Subcutaneous abdominal adipose tissue (tissue), 5 donors: ENCODE results near the gene PSKH1.

ENCODE experiments used
- H3K27ac ChIP-seq: one replicate; pipeline ENCODE4 v1.7.0; 2013; ENCODE audit warnings: low read depth, mild to moderate bottlenecking, inconsistent platforms, low read length, moderate library complexity
- H3K27me3 ChIP-seq, 5 donors: one replicate each; pipeline ENCODE4 v1.7.0; 2013; ENCODE audit warnings: low read length in 5 of 5, inconsistent platforms in 1 of 5; ENCODE audit not compliant: control insufficient read depth in 5 of 5, insufficient read depth in 4 of 5
- H3K36me3 ChIP-seq, 5 donors: one replicate each; pipeline ENCODE4 v1.7.0; 2013; ENCODE audit warnings: low read length in 5 of 5; ENCODE audit not compliant: control insufficient read depth in 5 of 5, insufficient read depth in 5 of 5
- H3K4me1 ChIP-seq, 5 donors: one replicate each; pipeline ENCODE4 v1.7.0; 2013; ENCODE audit warnings: low read length in 5 of 5, mild to moderate bottlenecking in 3 of 5, moderate library complexity in 1 of 5; ENCODE audit not compliant: control insufficient read depth in 5 of 5, insufficient read depth in 5 of 5
- H3K4me3 ChIP-seq, 5 donors: one replicate each; pipeline ENCODE4 v1.7.0; 2013; ENCODE audit warnings: low read length in 5 of 5, low read depth in 1 of 5
- H3K9ac ChIP-seq, 5 donors: one replicate each; pipeline ENCODE4 v1.7.0; 2013; ENCODE audit warnings: low read length in 5 of 5, mild to moderate bottlenecking in 4 of 5, moderate library complexity in 3 of 5
- H3K9me3 ChIP-seq, 5 donors: one replicate each; pipeline ENCODE4 v1.7.0; 2013; ENCODE audit warnings: low read length in 5 of 5; ENCODE audit not compliant: control insufficient read depth in 5 of 5
- donor health status: healthy.
- donor health status: healthy.
- donor health status: healthy.
- donor health status: healthy.
- donor health status: healthy.

Gene PSKH1

GRCh38 chr16:67928561-67929364 is 35.7 kb downstream of the PSKH1 start:
- Histone ChIP-seq H3K27me3 (no peaks in the 10 kb centered on the region), H3K9ac (no peak overlapping the region), H3K4me3 (no peak overlapping the region), H3K27ac (no peak overlapping the region), H3K9me3 (no peaks in the 10 kb centered on the region), H3K36me3 (peaks cover 0 to 63% (median 38%) of the 10 kb centered on the region in 5 donors), H3K4me1 (peaks cover 7 to 25% (median 23%) of the 10 kb centered on the region in 5 donors)

- no peak overlapping the region for H3K9ac ChIP-seq
- H3K9me3 ChIP-seq, result no peaks in the 10 kb centered on the region
- no peaks in the 10 kb centered on the region for H3K27me3 ChIP-seq
- no peak overlapping the region for H3K27ac ChIP-seq
- H3K4me1 ChIP-seq, result peaks cover 9 to 31% (median 30%) of the 10 kb centered on the region in 5 donors
- no peak overlapping the region for H3K4me3 ChIP-seq
- H3K36me3 ChIP-seq, result peaks cover 0 to 72% (median 44%) of the 10 kb centered on the region in 5 donors
Observed at GRCh38 chr16:67930191-67930590, 37.1 kb downstream of the PSKH1 start.

- H3K36me3 ChIP-seq, result peaks cover 0 to 72% (median 44%) of the 10 kb centered on the region in 5 donors
- no peak overlapping the region for H3K4me3 ChIP-seq
- no peak overlapping the region for H3K9ac ChIP-seq
- no peaks in the 10 kb centered on the region for H3K27me3 ChIP-seq
- H3K27ac ChIP-seq, result no peak overlapping the region
- H3K9me3 ChIP-seq, result no peaks in the 10 kb centered on the region
- peaks cover 13 to 31% (median 31%) of the 10 kb centered on the region in 5 donors for H3K4me1 ChIP-seq
Observed at GRCh38 chr16:67930678-67931211, 37.7 kb downstream of the PSKH1 start.

- Histone ChIP-seq H3K4me1 (peaks cover 5 to 31% (median 22%) of the 10 kb centered on the region in 5 donors), H3K4me3 (no peak within 1 kb of the TSS), H3K27ac (no peak within 1 kb of the TSS), H3K27me3 (no peaks in the 10 kb centered on the region), H3K9ac (no peak within 1 kb of the TSS), H3K9me3 (no peaks in the 10 kb centered on the region), H3K36me3 (peaks cover 0 to 72% (median 44%) of the 10 kb centered on the region in 5 donors)
Observed at GRCh38 chr16:67931712-67932461, 38.8 kb downstream of the PSKH1 start, which contains the start of gene CTRL. Gene CTRL (minus strand): TSS chr16:67931862. CDS start chr16:67931852, 10 bp downstream.

- Histone ChIP-seq H3K27me3 (no peaks in the 10 kb centered on the region), H3K9me3 (no peaks in the 10 kb centered on the region), H3K27ac (no peak overlapping the region), H3K9ac (no peak overlapping the region), H3K4me1 (peaks cover 5 to 34% (median 26%) of the 10 kb centered on the region in 5 donors), H3K36me3 (peaks cover 0 to 67% (median 40%) of the 10 kb centered on the region in 5 donors), H3K4me3 (no peak overlapping the region)
Observed at GRCh38 chr16:67932462-67932840, 39.4 kb downstream of the PSKH1 start.

- H3K4me3 ChIP-seq, result no peak overlapping the region
Observed at GRCh38 chr16:67933805-67934204, 40.8 kb downstream of the PSKH1 start.

GRCh38 chr16:67934306-67935100 is 41.4 kb downstream of the PSKH1 start:
- H3K36me3 ChIP-seq, result peaks cover 0 to 50% (median 27%) of the 10 kb centered on the region in 5 donors
- peak overlapping the region; percentile 89 for H3K27ac ChIP-seq
- H3K9me3 ChIP-seq, result no peaks in the 10 kb centered on the region
- no peaks in the 10 kb centered on the region for H3K27me3 ChIP-seq
- H3K9ac ChIP-seq, result peak overlapping the region in 2 of 5 donors; percentile 2 to 88
- H3K4me1 ChIP-seq, result peaks cover 5 to 36% (median 27%) of the 10 kb centered on the region in 5 donors
- peak overlapping the region; percentile 80 to 95 (median 91) for H3K4me3 ChIP-seq

More at GRCh38 chr16:67933805-67934204, 40.8 kb downstream of the PSKH1 start:
- Histone ChIP-seq H3K27me3 (no peaks in the 10 kb centered on the region), H3K9ac (no peak overlapping the region), H3K4me1 (peaks cover 5 to 36% (median 27%) of the 10 kb centered on the region in 5 donors), H3K9me3 (no peaks in the 10 kb centered on the region), H3K36me3 (peaks cover 0 to 54% (median 29%) of the 10 kb centered on the region in 5 donors), H3K27ac (no peak overlapping the region)

GRCh38 chr16:67935101-67935401 is 42.0 kb downstream of the PSKH1 start:
- Histone ChIP-seq H3K9ac (peak overlapping the region in 3 of 5 donors; percentile 26 to 89 (median 88)), H3K27ac (peak overlapping the region; percentile 89), H3K4me1 (peaks cover 5 to 36% (median 27%) of the 10 kb centered on the region in 5 donors), H3K36me3 (peaks cover 0 to 50% (median 28%) of the 10 kb centered on the region in 5 donors), H3K4me3 (peak overlapping the region; percentile 80 to 95 (median 91)), H3K9me3 (no peaks in the 10 kb centered on the region), H3K27me3 (no peaks in the 10 kb centered on the region)

- Histone ChIP-seq H3K9me3 (no peaks in the 10 kb centered on the region), H3K4me1 (peaks cover 5 to 36% (median 27%) of the 10 kb centered on the region in 5 donors), H3K4me3 (peak overlapping the region; percentile 80 to 95 (median 91)), H3K27ac (peak overlapping the region; percentile 89), H3K27me3 (no peaks in the 10 kb centered on the region), H3K36me3 (peaks cover 0 to 49% (median 28%) of the 10 kb centered on the region in 5 donors), H3K9ac (peak overlapping the region; percentile 81 to 90 (median 88))
Observed at GRCh38 chr16:67935402-67936123, 42.5 kb downstream of the PSKH1 start.
